ENCODE measurements around the gene GPR68.

The GPR68 gene

GRCh38 chr14:91214306-91214705, 30.2 kb downstream of the GPR68 start:
- no peaks in the 10 kb centered on the region for H3K27me3 ChIP-seq (ENCODE audit: low read depth, low read length)
- H3K36me3 ChIP-seq (replicated peaks; ENCODE audit: low read depth, low read length): peaks cover 8% of the 10 kb centered on the region
- no peak overlapping the region for H2AFZ ChIP-seq (ENCODE audit: low read depth, low read length)
- no peaks in the 10 kb centered on the region for H3K4me1 ChIP-seq (ENCODE audit: low read length)
- TF ChIP-seq, protein P1, sequence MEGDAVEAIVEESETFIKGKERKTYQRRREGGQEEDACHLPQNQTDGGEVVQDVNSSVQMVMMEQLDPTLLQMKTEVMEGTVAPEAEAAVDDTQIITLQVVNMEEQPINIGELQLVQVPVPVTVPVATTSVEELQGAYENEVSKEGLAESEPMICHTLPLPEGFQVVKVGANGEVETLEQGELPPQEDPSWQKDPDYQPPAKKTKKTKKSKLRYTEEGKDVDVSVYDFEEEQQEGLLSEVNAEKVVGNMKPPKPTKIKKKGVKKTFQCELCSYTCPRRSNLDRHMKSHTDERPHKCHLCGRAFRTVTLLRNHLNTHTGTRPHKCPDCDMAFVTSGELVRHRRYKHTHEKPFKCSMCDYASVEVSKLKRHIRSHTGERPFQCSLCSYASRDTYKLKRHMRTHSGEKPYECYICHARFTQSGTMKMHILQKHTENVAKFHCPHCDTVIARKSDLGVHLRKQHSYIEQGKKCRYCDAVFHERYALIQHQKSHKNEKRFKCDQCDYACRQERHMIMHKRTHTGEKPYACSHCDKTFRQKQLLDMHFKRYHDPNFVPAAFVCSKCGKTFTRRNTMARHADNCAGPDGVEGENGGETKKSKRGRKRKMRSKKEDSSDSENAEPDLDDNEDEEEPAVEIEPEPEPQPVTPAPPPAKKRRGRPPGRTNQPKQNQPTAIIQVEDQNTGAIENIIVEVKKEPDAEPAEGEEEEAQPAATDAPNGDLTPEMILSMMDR (IDR thresholded peaks at IDR 0.05; ENCODE audit: low read depth, low read length): no peak
- TF ChIP-seq EZH2phosphoT487 (IDR thresholded peaks at IDR 0.05; ENCODE audit: low read depth): no peak
- H3K4me2 ChIP-seq (ENCODE audit: low read length): no peak overlapping the region
- no peak overlapping the region for H3K9ac ChIP-seq (ENCODE audit: low read length)
- H3K4me3 ChIP-seq (ENCODE audit: low read length): no peak overlapping the region
- H3K27ac ChIP-seq (ENCODE audit: low read length): no peak overlapping the region
- H4K20me1 ChIP-seq (ENCODE audit: insufficient read depth, low read length): no peaks in the 10 kb centered on the region
- no peaks in the 10 kb centered on the region for H3K9me3 ChIP-seq (ENCODE audit: insufficient read depth, low read length)
- H3K79me2 ChIP-seq (ENCODE audit: low read length): no peaks in the 10 kb centered on the region

DNA sequence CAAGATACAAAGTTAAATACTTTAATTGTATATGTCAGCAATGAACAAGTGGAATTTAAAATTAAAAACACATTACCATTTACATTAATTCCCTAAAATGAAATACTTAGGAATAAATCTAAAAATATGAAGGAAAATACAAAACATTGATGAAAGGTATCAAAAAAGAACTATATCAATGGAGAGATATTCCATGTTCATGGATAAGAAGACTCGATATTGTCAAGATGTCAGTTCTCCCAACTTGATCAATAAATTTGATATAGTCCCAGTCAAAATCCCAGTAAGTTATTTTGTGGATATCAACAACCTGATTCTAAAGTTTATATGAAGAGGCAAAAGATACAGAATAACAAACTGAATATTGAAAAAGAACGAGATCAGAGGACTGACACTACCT, 33.5 kb downstream of the GPR68 start:
- Histone ChIP-seq H3K36me3 (replicated peaks; ENCODE audit: low read depth, low read length) (peaks cover 8% of the 10 kb centered on the region), H2AFZ (ENCODE audit: low read depth, low read length) (no peak overlapping the region), H3K27me3 (ENCODE audit: low read depth, low read length) (no peaks in the 10 kb centered on the region), H3K4me2 (ENCODE audit: low read length) (no peak overlapping the region), H3K4me3 (ENCODE audit: low read length) (no peak overlapping the region), H3K9ac (ENCODE audit: low read length) (no peak overlapping the region), H3K4me1 (ENCODE audit: low read length) (no peaks in the 10 kb centered on the region), H3K9me3 (ENCODE audit: insufficient read depth, low read length) (no peaks in the 10 kb centered on the region), H3K27ac (ENCODE audit: low read length) (no peak overlapping the region), H3K79me2 (ENCODE audit: low read length) (no peaks in the 10 kb centered on the region), H4K20me1 (ENCODE audit: insufficient read depth, low read length) (no peaks in the 10 kb centered on the region)
- TF ChIP-seq EZH2phosphoT487 (IDR thresholded peaks at IDR 0.05; ENCODE audit: low read depth): no peak
- TF ChIP-seq, protein P1 (IDR thresholded peaks at IDR 0.05; ENCODE audit: low read depth, low read length): no peak

DNA sequence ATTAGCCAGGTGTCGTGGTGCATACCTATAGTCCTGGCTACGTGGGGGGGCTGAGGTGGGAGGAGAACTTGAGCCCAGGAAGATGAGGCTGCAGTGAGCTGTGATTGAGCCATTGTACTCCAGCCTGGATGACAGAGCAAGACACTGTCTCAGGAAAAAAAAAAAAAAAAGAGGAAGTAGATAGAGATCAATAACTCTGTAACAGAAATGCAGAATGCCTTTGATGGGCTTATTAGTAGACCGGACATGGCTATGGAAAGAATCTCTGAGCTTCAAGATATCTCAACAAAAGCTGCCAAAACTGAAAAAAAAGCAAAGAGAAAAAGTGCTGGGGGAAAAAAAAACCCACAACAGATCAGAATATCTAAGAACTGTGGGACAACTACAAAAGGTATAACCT, 37.5 kb downstream of the GPR68 start:
- no peaks in the 10 kb centered on the region for H4K20me1 ChIP-seq (ENCODE audit: insufficient read depth, low read length)
- peaks cover 31% of the 10 kb centered on the region for H3K36me3 ChIP-seq (replicated peaks; ENCODE audit: low read depth, low read length)
- H3K4me1 ChIP-seq (ENCODE audit: low read length): no peaks in the 10 kb centered on the region
- no peak overlapping the region for H2AFZ ChIP-seq (ENCODE audit: low read depth, low read length)
- no peak overlapping the region for H3K27ac ChIP-seq (ENCODE audit: low read length)
- H3K27me3 ChIP-seq (ENCODE audit: low read depth, low read length): no peaks in the 10 kb centered on the region
- no peak overlapping the region for H3K4me3 ChIP-seq (ENCODE audit: low read length)
- no peaks in the 10 kb centered on the region for H3K79me2 ChIP-seq (ENCODE audit: low read length)
- no peaks in the 10 kb centered on the region for H3K9me3 ChIP-seq (ENCODE audit: insufficient read depth, low read length)
- TF ChIP-seq, protein P1 (IDR thresholded peaks at IDR 0.05; ENCODE audit: low read depth, low read length): no peak
- no peak for TF ChIP-seq EZH2phosphoT487 (IDR thresholded peaks at IDR 0.05; ENCODE audit: low read depth)
- H3K9ac ChIP-seq (ENCODE audit: low read length): no peak overlapping the region
- H3K4me2 ChIP-seq (ENCODE audit: low read length): no peak overlapping the region

- Histone ChIP-seq H3K9me3 (ENCODE audit: insufficient read depth, low read length) (no peaks in the 10 kb centered on the region), H2AFZ (ENCODE audit: low read depth, low read length) (no peak overlapping the region), H3K27me3 (ENCODE audit: low read depth, low read length) (no peaks in the 10 kb centered on the region), H3K4me2 (ENCODE audit: low read length) (no peak overlapping the region), H3K4me1 (ENCODE audit: low read length) (no peaks in the 10 kb centered on the region), H3K79me2 (ENCODE audit: low read length) (no peaks in the 10 kb centered on the region), H3K27ac (ENCODE audit: low read length) (no peak overlapping the region), H3K36me3 (replicated peaks; ENCODE audit: low read depth, low read length) (peaks cover 31% of the 10 kb centered on the region), H3K9ac (ENCODE audit: low read length) (no peak overlapping the region), H4K20me1 (ENCODE audit: insufficient read depth, low read length) (no peaks in the 10 kb centered on the region), H3K4me3 (ENCODE audit: low read length) (no peak overlapping the region)
- TF ChIP-seq, protein P1 (IDR thresholded peaks at IDR 0.05; ENCODE audit: low read depth, low read length): no peak
- TF ChIP-seq EZH2phosphoT487 (IDR thresholded peaks at IDR 0.05; ENCODE audit: low read depth): no peak
Observed at GRCh38 chr14:91205459-91205858, 39.0 kb downstream of the GPR68 start.

Measured in OCI-LY3 (cell line).